ENCODE measurements around the gene MYO7B.

The MYO7B gene

GRCh38 chr2:127535422-127535901 lies at the start of gene MYO7B:
Gene MYO7B (plus strand): TSS chr2:127535683. CDS start chr2:127559723, 24,040 bp downstream.
- peaks cover 0 to 5% of the 10 kb centered on the region in 2 donors for H3K4me1 Mint-ChIP-seq
- H3K27me3 Mint-ChIP-seq: peaks cover 23 to 36% of the 10 kb centered on the region in 2 donors
- no peak within 1 kb of the TSS for H3K4me3 Mint-ChIP-seq
- no peaks in the 10 kb centered on the region for H3K36me3 Mint-ChIP-seq
- H3K27ac Mint-ChIP-seq: no peak within 1 kb of the TSS
- ATAC-seq (replicated peaks) (no peak), DNase-seq (no peak)
- H3K9me3 Mint-ChIP-seq: peaks cover 0 to under 1% of the 10 kb centered on the region in 2 donors

GRCh38 chr2:127485694-127486071 lies 49.8 kb upstream of the MYO7B start:
- Mint-ChIP-seq H3K27me3 (no peaks in the 10 kb centered on the region), H3K27ac (peak overlapping the region; percentile 21), H3K9me3 (no peaks in the 10 kb centered on the region), H3K4me1 (peaks cover 13 to 30% of the 10 kb centered on the region in 2 donors), H3K4me3 (no peak overlapping the region), H3K36me3 (peaks cover 34 to 54% of the 10 kb centered on the region in 2 donors)
- ATAC-seq (replicated peaks) (peak; percentile 42 to 55), DNase-seq (no peak)

GRCh38 chr2:127486247-127487058 lies 49.0 kb upstream of the MYO7B start:
- H3K4me3 Mint-ChIP-seq: no peak overlapping the region
- peak overlapping the region; percentile 56 for H3K27ac Mint-ChIP-seq
- DNase-seq (no peak), ATAC-seq (replicated peaks) (no peak)
- no peaks in the 10 kb centered on the region for H3K9me3 Mint-ChIP-seq
- H3K27me3 Mint-ChIP-seq: no peaks in the 10 kb centered on the region
- H3K4me1 Mint-ChIP-seq: peaks cover 13 to 30% of the 10 kb centered on the region in 2 donors
- H3K36me3 Mint-ChIP-seq: peaks cover 36 to 54% of the 10 kb centered on the region in 2 donors

GRCh38 chr2:127490283-127490682 lies 45.2 kb upstream of the MYO7B start:
- DNase-seq (no peak), ATAC-seq (replicated peaks) (no peak)
- peaks cover 39 to 52% of the 10 kb centered on the region in 2 donors for H3K36me3 Mint-ChIP-seq
- H3K4me1 Mint-ChIP-seq: peaks cover 13 to 24% of the 10 kb centered on the region in 2 donors
- no peak overlapping the region for H3K4me3 Mint-ChIP-seq
- no peaks in the 10 kb centered on the region for H3K27me3 Mint-ChIP-seq
- no peak overlapping the region for H3K27ac Mint-ChIP-seq
- no peaks in the 10 kb centered on the region for H3K9me3 Mint-ChIP-seq

- ATAC-seq (replicated peaks): no peak
- no peaks in the 10 kb centered on the region for H3K9me3 Mint-ChIP-seq
- no peak overlapping the region for H3K4me3 Mint-ChIP-seq
- no peak overlapping the region for H3K27ac Mint-ChIP-seq
- H3K27me3 Mint-ChIP-seq: no peaks in the 10 kb centered on the region
- peaks cover 51 to 66% of the 10 kb centered on the region in 2 donors for H3K36me3 Mint-ChIP-seq
- DNase-seq: no peak
- H3K4me1 Mint-ChIP-seq: peaks cover 0 to 7% of the 10 kb centered on the region in 2 donors
Observed at GRCh38 chr2:127498386-127498785, 37.1 kb upstream of the MYO7B start.

GRCh38 chr2:127503491-127503890 lies 32.0 kb upstream of the MYO7B start:
- Mint-ChIP-seq H3K36me3 (peaks cover 41 to 65% of the 10 kb centered on the region in 2 donors), H3K9me3 (no peaks in the 10 kb centered on the region), H3K4me1 (peaks cover 14 to 15% of the 10 kb centered on the region in 2 donors), H3K27ac (no peak overlapping the region), H3K27me3 (no peaks in the 10 kb centered on the region), H3K4me3 (no peak overlapping the region)
- ATAC-seq (replicated peaks): no peak
- no peak for DNase-seq

- Mint-ChIP-seq H3K27ac (peak overlapping the region; percentile 25), H3K4me3 (no peak overlapping the region), H3K27me3 (no peaks in the 10 kb centered on the region), H3K4me1 (peaks cover 22 to 25% of the 10 kb centered on the region in 2 donors), H3K9me3 (no peaks in the 10 kb centered on the region), H3K36me3 (peaks cover 43 to 69% of the 10 kb centered on the region in 2 donors)
- no peak for DNase-seq
- no peak for ATAC-seq (replicated peaks)
Observed at GRCh38 chr2:127504552-127505430, 30.7 kb upstream of the MYO7B start.

- H3K4me1 Mint-ChIP-seq: peaks cover 27 to 40% of the 10 kb centered on the region in 2 donors
Observed at GRCh38 chr2:127506510-127506909, 29.0 kb upstream of the MYO7B start.

GRCh38 chr2:127508023-127508630 lies 27.4 kb upstream of the MYO7B start:
- Mint-ChIP-seq H3K4me3 (no peak overlapping the region), H3K27me3 (no peaks in the 10 kb centered on the region), H3K9me3 (no peaks in the 10 kb centered on the region), H3K36me3 (peaks cover 23 to 53% of the 10 kb centered on the region in 2 donors), H3K4me1 (peaks cover 31 to 56% of the 10 kb centered on the region in 2 donors), H3K27ac (peak overlapping the region; percentile 86)
- no peak for DNase-seq
- peak in 1 of 2 donors; percentile 31 for ATAC-seq (replicated peaks)

More at GRCh38 chr2:127506510-127506909, 29.0 kb upstream of the MYO7B start:
- Mint-ChIP-seq H3K36me3 (peaks cover 36 to 60% of the 10 kb centered on the region in 2 donors), H3K27ac (no peak overlapping the region), H3K9me3 (no peaks in the 10 kb centered on the region), H3K4me3 (no peak overlapping the region), H3K27me3 (no peaks in the 10 kb centered on the region)
- DNase-seq: no peak
- ATAC-seq (replicated peaks): no peak

GRCh38 chr2:127508631-127509034 lies 26.9 kb upstream of the MYO7B start:
- ATAC-seq (replicated peaks): peak; percentile 68 to 71
- Mint-ChIP-seq H3K27ac (peak overlapping the region; percentile 86), H3K4me1 (peaks cover 29 to 56% of the 10 kb centered on the region in 2 donors), H3K9me3 (no peaks in the 10 kb centered on the region), H3K36me3 (peaks cover 20 to 50% of the 10 kb centered on the region in 2 donors), H3K27me3 (no peaks in the 10 kb centered on the region), H3K4me3 (no peak overlapping the region)
- DNase-seq: no peak

- Mint-ChIP-seq H3K36me3 (peaks cover 23 to 51% of the 10 kb centered on the region in 2 donors), H3K4me3 (no peak overlapping the region), H3K9me3 (no peaks in the 10 kb centered on the region), H3K27ac (no peak overlapping the region), H3K4me1 (peaks cover 35 to 62% of the 10 kb centered on the region in 2 donors), H3K27me3 (no peaks in the 10 kb centered on the region)
- DNase-seq (no peak), ATAC-seq (replicated peaks) (no peak)
Observed at GRCh38 chr2:127510073-127510472, 25.4 kb upstream of the MYO7B start.

GRCh38 chr2:127511090-127511695 lies 24.3 kb upstream of the MYO7B start:
- ATAC-seq (replicated peaks): no peak
- Mint-ChIP-seq H3K4me1 (peaks cover 43 to 74% of the 10 kb centered on the region in 2 donors), H3K27me3 (no peaks in the 10 kb centered on the region), H3K36me3 (peaks cover 30 to 53% of the 10 kb centered on the region in 2 donors), H3K9me3 (no peaks in the 10 kb centered on the region), H3K4me3 (no peak overlapping the region), H3K27ac (no peak overlapping the region)
- no peak for DNase-seq

- peaks cover 47 to 78% of the 10 kb centered on the region in 2 donors for H3K4me1 Mint-ChIP-seq
- peaks cover 34 to 57% of the 10 kb centered on the region in 2 donors for H3K36me3 Mint-ChIP-seq
- H3K27ac Mint-ChIP-seq: no peak overlapping the region
- ATAC-seq (replicated peaks) (no peak), DNase-seq (no peak)
- H3K9me3 Mint-ChIP-seq: no peaks in the 10 kb centered on the region
- no peaks in the 10 kb centered on the region for H3K27me3 Mint-ChIP-seq
- H3K4me3 Mint-ChIP-seq: no peak overlapping the region
Observed at GRCh38 chr2:127511917-127512316, 23.6 kb upstream of the MYO7B start.

Measured in stimulated activated naive B cell treated with anti-CD40 and anti-IgM and Interleukin-4, amounts not matched to agents 10 μg/mL and 1 μg/mL and 100 μg/mL, for 72 hours (primary cell).